Endothelial cell (in vitro differentiated cells): ENCODE measurements around the gene OR2M2. TPM values are rescaled to one million over a fixed set of nuclear protein-coding genes. Genes with fewer than 3 reads are reported as not detected.

Source experiments
- DNase-seq: peaks from one replicate; pipeline ENCODE4 v3.0.0; 2021; ENCODE audit warnings: low spot score
- H3K27ac Mint-ChIP-seq: one replicate; pipeline ENCODE4 v1.8.0; 2021; ENCODE audit warnings: mixed read lengths, inconsistent platforms; ENCODE audit not compliant: unreplicated experiment
- H3K27me3 Mint-ChIP-seq: one replicate; pipeline ENCODE4 v1.8.0; 2021; ENCODE audit warnings: mild to moderate bottlenecking, moderate library complexity, mixed read lengths, inconsistent platforms; ENCODE audit not compliant: unreplicated experiment
- H3K36me3 Mint-ChIP-seq: one replicate; pipeline ENCODE4 v1.8.0; 2021; ENCODE audit warnings: mild to moderate bottlenecking, low read depth, mixed read lengths, inconsistent platforms; ENCODE audit not compliant: unreplicated experiment
- H3K4me1 Mint-ChIP-seq: one replicate; pipeline ENCODE4 v1.8.0; 2021; ENCODE audit warnings: mild to moderate bottlenecking, mixed read lengths, inconsistent platforms; ENCODE audit not compliant: unreplicated experiment
- H3K4me3 Mint-ChIP-seq: one replicate; pipeline ENCODE4 v1.8.0; 2021; ENCODE audit warnings: mild to moderate bottlenecking, mixed read lengths, inconsistent platforms; ENCODE audit not compliant: unreplicated experiment
- H3K9me3 Mint-ChIP-seq: one replicate; pipeline ENCODE4 v1.8.0; 2021; ENCODE audit warnings: mixed read lengths, inconsistent platforms; ENCODE audit not compliant: unreplicated experiment
- long read RNA-seq: library from polyadenylated mRNA; unstranded; transcript quantifications from one replicate; pipeline ENCODE4 v2.0.0, GENCODE V29; 2020; ENCODE audit not compliant: unreplicated experiment
- total RNA-seq: library from RNA; stranded (reverse); fragmentation: NEBNext Ultra II Directional; extraction: Animal tissue kit (Norgen Biotek cat#: 25700); gene quantifications from one replicate; pipeline ENCODE4 v1.2.1, GENCODE V29; 2021; ENCODE audit not compliant: unreplicated experiment
- TF ChIP-seq, protein P1 (sequence below): fragments of 200-600 bp; sonication (generic); IDR thresholded peaks from one replicate; pipeline ENCODE4 v1.5.0; 2021; ENCODE audit warnings: antibody characterized with exemption; ENCODE audit not compliant: unreplicated experiment

The OR2M2 gene, protein sequence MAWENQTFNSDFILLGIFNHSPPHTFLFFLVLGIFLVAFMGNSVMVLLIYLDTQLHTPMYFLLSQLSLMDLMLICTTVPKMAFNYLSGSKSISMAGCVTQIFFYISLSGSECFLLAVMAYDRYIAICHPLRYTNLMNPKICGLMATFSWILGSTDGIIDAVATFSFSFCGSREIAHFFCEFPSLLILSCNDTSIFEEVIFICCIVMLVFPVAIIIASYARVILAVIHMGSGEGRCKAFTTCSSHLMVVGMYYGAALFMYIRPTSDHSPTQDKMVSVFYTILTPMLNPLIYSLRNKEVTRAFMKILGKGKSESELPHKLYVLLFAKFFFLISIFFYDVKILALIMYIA
- total RNA-seq = not detected
- long read RNA-seq = 0 reads

DNA sequence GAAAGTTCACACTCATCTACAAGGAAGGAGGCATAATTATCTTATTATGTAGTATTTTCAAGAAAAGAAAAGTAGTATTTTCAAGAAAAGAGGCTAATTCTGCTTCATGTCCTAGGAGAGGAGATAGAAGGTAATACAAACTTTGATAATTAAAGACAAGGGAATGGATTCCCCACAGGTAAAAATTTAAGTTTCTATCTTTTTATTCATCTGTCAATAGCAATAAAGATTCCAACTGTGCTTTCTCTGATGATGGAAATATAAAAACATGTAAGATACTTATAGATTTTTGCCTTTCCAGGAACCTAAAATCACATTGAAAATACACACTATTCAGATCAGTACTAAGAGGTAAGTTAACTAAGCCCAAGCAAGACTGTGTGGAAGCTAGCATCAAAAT lies at the start of gene OR2M2:
Gene OR2M2, plus strand, starts transcription at position 301 of the 400 bp plus-strand sequence. CDS start 5,165 bp downstream, outside the sequence.
- DNase-seq = no peak
- TF ChIP-seq, protein P1, sequence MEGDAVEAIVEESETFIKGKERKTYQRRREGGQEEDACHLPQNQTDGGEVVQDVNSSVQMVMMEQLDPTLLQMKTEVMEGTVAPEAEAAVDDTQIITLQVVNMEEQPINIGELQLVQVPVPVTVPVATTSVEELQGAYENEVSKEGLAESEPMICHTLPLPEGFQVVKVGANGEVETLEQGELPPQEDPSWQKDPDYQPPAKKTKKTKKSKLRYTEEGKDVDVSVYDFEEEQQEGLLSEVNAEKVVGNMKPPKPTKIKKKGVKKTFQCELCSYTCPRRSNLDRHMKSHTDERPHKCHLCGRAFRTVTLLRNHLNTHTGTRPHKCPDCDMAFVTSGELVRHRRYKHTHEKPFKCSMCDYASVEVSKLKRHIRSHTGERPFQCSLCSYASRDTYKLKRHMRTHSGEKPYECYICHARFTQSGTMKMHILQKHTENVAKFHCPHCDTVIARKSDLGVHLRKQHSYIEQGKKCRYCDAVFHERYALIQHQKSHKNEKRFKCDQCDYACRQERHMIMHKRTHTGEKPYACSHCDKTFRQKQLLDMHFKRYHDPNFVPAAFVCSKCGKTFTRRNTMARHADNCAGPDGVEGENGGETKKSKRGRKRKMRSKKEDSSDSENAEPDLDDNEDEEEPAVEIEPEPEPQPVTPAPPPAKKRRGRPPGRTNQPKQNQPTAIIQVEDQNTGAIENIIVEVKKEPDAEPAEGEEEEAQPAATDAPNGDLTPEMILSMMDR = no peak
- no peaks in the 10 kb centered on the region for H3K9me3 Mint-ChIP-seq
- no peaks in the 10 kb centered on the region for H3K36me3 Mint-ChIP-seq
- H3K27me3 Mint-ChIP-seq = no peaks in the 10 kb centered on the region
- no peak within 1 kb of the TSS for H3K4me3 Mint-ChIP-seq
- H3K27ac Mint-ChIP-seq = no peak within 1 kb of the TSS
- no peaks in the 10 kb centered on the region for H3K4me1 Mint-ChIP-seq

DNA sequence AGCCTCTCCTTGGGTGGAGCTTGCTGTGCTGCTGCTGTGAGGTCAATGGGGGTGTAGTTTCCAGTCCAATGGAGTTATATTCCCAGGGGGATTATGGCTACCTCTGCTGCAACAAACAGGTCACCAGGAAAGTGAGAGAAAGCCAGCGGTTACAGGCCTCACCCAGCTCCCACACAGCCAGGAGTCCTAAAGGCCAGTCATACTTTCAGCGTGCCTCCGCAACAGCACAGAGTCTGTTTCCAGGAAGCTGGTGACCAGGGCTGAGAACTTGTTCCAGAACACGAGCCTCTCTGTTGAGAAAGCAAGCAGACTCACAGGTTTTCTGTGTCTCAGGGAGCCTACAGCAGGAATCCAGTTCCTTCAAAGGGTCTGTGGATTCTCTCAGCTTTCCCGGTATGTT lies 47.0 kb upstream of the OR2M2 start:
- DNase-seq = no peak
- TF ChIP-seq, protein P1 = no peak
- Mint-ChIP-seq H3K4me1 (no peaks in the 10 kb centered on the region), H3K9me3 (peaks cover 45% of the 10 kb centered on the region), H3K27ac (no peak overlapping the region), H3K4me3 (no peak overlapping the region), H3K36me3 (peaks cover 3% of the 10 kb centered on the region), H3K27me3 (no peaks in the 10 kb centered on the region)

DNA sequence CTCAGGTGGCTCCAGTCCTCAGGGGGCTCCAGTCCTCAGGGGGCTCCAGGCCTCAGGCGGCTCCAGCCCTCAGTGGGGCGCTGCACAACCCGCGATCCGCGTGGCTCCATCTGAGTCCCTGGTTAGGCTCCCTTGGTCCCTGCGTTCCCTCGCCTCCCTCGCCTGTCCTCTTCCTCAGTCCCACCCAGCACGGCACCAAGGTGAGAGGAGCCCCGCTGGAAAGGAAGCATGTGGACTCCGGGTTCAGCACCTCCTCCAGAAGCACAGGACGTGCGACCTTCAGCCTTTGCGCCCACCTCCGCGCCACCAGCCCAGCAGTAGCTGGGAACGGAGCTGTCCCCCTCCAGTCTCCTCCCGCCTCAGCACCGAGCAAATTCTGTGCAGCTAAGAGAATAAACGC lies 37.8 kb upstream of the OR2M2 start:
- no peak overlapping the region for H3K4me3 Mint-ChIP-seq
- H3K9me3 Mint-ChIP-seq = peaks cover 27% of the 10 kb centered on the region
- no peaks in the 10 kb centered on the region for H3K36me3 Mint-ChIP-seq
- DNase-seq = no peak
- H3K27ac Mint-ChIP-seq = no peak overlapping the region
- TF ChIP-seq, protein P1 = no peak
- no peaks in the 10 kb centered on the region for H3K4me1 Mint-ChIP-seq
- peaks cover 5% of the 10 kb centered on the region for H3K27me3 Mint-ChIP-seq

DNA sequence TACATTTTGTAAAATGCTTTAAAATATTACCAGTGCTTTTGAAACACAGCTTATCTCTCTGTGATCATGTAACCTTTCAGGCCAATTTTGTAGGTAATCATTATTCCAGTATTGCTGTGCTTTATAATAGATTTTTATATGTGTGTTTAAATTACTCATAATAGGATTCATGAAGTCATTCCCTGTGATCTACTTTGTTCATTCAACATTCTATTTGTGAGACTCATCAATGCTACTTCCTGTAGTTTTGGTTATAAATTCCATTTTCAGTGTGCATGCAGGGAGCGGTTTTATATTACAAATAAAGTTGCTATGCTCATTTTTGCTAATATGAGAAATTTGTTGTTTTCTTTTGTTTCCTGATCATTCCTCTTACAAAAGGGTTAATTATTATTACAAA lies 33.8 kb upstream of the OR2M2 start:
- Mint-ChIP-seq H3K4me3 (no peak overlapping the region), H3K27me3 (peaks cover 2% of the 10 kb centered on the region), H3K36me3 (peaks cover 5% of the 10 kb centered on the region), H3K4me1 (no peaks in the 10 kb centered on the region), H3K27ac (no peak overlapping the region), H3K9me3 (peaks cover 23% of the 10 kb centered on the region)
- DNase-seq = no peak
- TF ChIP-seq, protein P1 = no peak

DNA sequence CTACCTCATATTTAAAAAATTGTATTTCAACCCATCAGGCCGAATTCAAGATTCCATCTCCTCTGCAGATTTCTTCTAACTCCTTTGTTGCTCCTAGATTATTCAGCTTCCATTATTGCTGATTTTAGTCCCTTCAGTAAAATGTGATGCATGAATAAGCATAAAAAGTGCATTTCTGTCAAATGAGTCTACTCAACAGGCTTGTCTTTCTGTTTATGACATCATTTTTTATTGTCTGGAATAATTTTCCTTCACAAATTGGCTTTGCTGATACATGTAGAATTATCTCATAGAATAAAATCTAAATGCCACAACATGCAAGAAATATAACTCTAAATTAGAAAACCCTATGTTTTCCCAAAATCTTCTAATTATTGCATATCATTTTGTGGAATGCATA lies 31.3 kb upstream of the OR2M2 start:
- peaks cover 5% of the 10 kb centered on the region for H3K36me3 Mint-ChIP-seq
- H3K9me3 Mint-ChIP-seq = peaks cover 13% of the 10 kb centered on the region
- TF ChIP-seq, protein P1 = no peak
- H3K4me1 Mint-ChIP-seq = no peaks in the 10 kb centered on the region
- DNase-seq = no peak
- H3K27ac Mint-ChIP-seq = no peak overlapping the region
- H3K4me3 Mint-ChIP-seq = no peak overlapping the region
- no peaks in the 10 kb centered on the region for H3K27me3 Mint-ChIP-seq
